ENCODE results near the gene FOSB.

- TF ChIP-seq EP300 (IDR thresholded peaks at IDR 0.05) (no peak), POLR2A (IDR thresholded peaks at IDR 0.05) (no peak)
Observed at GRCh38 chr19:45502111-45502510, 34.3 kb downstream of the FOSB start.

All from ovary (tissue), 1 donor.